ENCODE results near the gene B4GALNT4. TPM values are rescaled to one million over a fixed set of nuclear protein-coding genes. Genes with fewer than 3 reads are reported as not detected.

The B4GALNT4 gene
- total RNA-seq, 1 donor from 2014 or later, result 3.9 TPM

DNA sequence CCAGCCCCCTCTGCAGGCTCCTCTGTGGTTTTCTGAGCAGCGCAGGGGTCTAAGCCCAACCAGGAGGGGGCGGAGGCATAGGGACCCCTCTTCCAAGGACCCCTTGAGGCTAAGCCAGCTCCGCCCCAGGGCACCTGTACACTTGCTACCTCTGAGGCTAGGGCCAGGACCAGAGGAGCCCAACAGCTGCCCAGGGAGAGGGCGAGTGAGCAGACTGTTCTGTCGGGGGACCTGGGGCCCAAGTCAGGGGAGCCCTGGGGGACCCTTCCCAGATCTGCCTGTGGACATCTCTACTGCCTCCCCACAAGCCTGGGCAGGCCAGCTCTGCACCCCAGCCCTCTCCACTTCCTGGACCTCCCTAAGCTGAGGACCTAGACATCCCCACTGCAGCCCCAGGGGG lies 1.8 kb downstream of the B4GALNT4 start:
- peaks cover 38% of the 10 kb centered on the region for H3K27me3 Mint-ChIP-seq
- intact Hi-C loops (cut with micrococcal nuclease), result no loop called here
- H3K36me3 Mint-ChIP-seq (ENCODE audit: low read depth), result peaks cover 3% of the 10 kb centered on the region
- peaks cover 7% of the 10 kb centered on the region for H3K9me3 Mint-ChIP-seq
- no peak overlapping the region for H3K4me3 Mint-ChIP-seq
- no peak overlapping the region for H3K27ac Mint-ChIP-seq
- peaks cover 9% of the 10 kb centered on the region for H3K4me1 Mint-ChIP-seq
- DNase-seq, result no peak

DNA sequence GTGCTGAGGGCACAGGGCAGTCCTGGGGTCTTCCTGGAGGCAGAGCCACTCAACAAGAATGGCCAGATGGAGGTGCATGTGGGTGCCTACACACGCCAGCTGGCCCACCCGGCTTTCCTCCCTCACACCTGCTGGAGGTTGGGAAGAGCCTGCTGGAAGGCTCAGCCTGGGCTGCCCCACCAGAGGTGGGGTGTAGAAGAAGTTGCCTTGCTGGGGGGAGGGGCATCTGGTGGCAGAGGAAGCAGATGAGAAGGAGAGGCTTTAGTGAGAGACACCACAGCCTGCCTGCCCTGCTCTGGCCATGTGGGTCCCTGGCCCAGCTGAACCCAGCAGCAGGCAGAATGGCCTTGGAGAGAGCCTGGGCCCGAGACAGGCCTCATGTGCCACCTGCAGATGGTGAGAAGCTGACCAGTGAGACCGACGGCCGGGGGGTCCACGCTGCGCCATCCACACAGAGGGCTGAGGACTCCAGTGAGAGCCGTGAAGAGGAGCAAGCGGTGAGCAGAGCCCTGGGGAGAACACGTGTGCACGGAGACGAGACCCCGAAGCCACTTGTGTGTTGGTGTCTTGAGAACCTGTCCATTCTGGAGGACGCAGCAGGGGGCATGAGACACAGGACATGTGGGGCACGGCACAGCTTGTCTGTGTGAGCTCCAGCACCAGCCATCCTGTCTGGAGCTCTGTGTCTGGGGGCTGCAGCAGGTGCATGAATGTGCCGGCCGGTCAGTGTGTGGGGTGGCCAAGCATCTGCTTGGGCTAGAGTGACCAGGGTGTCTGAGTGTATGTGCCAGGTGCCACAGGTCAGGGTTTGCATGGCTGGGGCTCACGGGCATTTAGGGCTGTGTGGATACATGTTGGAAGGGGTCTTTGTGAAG lies 2.7 kb downstream of the B4GALNT4 start:
- Mint-ChIP-seq H3K4me3 (no peak overlapping the region), H3K27ac (peak overlapping the region; percentile 20), H3K27me3 (peaks cover 30% of the 10 kb centered on the region), H3K4me1 (peaks cover 9% of the 10 kb centered on the region), H3K9me3 (peaks cover 7% of the 10 kb centered on the region), H3K36me3 (ENCODE audit: low read depth) (peaks cover 3% of the 10 kb centered on the region)
- DNase-seq, result no peak
- intact Hi-C loops (cut with micrococcal nuclease), result no loop called here

DNA sequence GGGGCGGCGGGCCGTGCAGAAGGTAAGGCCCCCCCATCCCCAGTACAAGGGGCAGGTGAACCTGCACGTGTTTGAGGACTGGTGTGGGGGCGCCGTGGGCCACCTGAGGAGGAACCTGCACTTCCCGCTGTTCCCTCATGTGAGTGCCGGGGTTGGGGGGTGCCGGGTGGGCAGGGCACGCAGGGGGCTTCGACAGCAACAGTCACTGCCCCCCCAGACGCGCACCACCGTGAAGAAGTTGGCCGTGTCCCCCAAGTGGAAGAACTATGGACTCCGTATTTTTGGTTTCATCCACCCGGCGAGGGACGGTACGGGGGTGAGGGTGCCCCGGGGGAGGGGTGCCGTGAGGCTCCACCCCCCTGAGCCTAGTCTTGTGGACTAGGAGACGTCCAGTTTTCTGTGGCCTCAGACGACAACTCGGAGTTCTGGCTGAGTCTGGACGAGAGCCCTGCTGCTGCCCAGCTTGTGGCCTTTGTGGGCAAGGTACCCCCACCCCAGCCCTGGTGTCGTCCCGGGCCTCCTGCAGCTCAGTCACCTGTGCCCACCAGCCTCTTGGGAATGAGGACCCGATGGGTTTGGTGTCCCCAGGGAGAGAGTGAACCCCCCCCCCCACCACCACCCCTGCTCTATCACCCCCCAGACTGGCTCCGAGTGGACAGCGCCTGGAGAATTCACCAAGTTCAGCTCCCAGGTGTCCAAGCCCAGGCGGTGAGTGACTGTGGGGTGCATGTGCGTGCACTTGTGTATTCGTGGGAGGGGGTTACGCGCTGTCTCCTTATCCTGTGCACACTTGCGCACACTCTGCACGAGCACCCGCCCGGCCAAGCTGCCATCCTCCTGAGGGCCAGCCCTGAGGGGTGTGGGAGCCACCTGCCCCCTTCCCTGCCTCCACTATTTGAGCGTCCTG lies 3.8 kb downstream of the B4GALNT4 start:
- Mint-ChIP-seq H3K9me3 (peaks cover 7% of the 10 kb centered on the region), H3K4me3 (no peak overlapping the region), H3K36me3 (ENCODE audit: low read depth) (peaks cover 3% of the 10 kb centered on the region), H3K27me3 (peaks cover 19% of the 10 kb centered on the region), H3K27ac (no peak overlapping the region), H3K4me1 (peaks cover 6% of the 10 kb centered on the region)
- intact Hi-C loops (cut with micrococcal nuclease), result no loop called here
- DNase-seq, result no peak

DNA sequence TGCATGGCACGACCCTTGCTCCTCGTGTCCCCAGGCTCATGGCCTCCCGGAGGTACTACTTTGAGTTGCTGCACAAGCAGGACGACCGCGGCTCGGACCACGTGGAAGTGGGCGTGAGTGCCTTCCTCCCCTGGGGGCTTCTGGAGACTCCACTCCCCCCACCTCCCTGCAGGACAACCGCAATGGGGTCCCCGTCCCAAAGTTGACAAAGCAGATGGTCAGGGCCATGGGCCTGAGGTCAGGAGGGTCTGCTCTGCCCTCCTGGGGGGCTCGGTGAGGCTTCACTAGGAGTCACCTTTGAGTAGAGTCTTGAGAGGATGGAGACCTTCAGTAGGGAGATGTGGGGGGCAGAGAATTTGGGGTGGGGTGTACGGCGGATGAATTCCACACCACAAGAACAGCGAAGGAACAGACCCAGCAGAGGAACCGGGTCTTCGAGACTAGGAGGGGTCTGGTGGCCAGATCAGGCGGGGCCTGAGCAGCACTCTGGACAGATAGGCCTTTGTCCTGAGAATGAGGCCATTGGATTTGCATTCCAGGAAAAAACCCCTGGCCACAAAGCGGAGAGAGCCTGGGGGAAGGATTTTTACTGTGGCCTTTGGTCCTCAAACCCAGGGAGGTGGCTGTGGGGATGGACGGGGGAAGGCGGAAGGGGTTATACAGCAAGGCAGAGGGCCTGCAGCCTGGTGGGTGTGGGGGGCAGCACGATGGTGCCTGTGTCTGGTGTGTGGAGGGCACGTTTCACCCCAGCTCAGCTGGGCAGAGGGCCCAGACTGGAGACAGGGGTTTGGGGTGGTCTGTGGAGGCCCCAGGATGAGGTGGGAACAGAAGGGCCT lies 4.6 kb downstream of the B4GALNT4 start:
- H3K4me1 Mint-ChIP-seq, result peaks cover 3% of the 10 kb centered on the region
- H3K27ac Mint-ChIP-seq, result peak overlapping the region; percentile 53
- intact Hi-C loops (cut with micrococcal nuclease), result no loop called here
- H3K4me3 Mint-ChIP-seq, result no peak overlapping the region
- no peak for DNase-seq
- peaks cover 7% of the 10 kb centered on the region for H3K9me3 Mint-ChIP-seq
- peaks cover 2% of the 10 kb centered on the region for H3K36me3 Mint-ChIP-seq (ENCODE audit: low read depth)
- H3K27me3 Mint-ChIP-seq, result peaks cover 13% of the 10 kb centered on the region

DNA sequence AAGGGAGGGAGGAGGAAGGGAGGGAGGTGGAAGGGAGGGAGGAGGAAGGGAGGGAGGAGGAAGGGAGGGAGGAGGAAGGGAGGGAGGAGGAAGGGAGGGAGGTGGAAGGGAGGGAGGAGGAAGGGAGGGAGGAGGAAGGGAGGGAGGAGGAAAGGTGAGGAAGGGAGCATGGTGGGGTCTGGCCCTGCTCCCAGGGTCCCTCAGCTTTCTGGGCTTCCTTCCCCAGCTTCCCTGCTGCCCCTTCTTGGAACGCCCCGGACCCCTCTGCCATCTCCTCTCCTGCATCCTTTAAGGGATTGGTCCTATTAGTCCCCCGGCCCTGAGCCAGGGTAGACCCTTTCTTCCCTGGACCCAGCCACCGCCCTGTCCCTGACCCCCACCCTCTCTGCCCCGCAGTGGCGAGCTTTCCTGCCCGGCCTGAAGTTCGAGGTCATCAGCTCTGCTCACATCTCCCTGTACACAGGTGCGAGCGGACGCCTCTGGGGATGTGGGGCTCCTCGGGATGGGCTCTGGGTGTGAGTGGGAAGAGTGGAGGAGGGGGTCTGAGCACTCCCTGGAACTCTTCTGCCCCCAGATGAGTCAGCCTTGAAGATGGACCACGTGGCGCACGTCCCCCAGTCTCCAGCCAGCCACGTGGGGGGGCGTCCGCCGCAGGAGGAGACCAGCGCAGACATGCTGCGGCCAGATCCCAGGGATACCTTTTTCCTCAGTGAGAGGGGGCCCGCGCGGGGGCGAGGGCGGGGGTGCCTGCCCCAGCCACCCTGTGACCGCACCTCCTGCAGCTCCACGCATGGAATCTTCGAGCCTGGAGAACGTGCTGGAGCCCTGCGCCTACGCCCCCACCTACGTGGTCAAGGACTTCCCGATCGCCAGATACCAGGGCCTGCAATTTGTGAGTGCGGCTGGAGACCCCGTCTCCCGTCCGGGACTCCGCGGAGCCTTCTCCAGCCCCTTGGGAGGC lies 6.0 kb downstream of the B4GALNT4 start:
- intact Hi-C loops (cut with micrococcal nuclease), result no loop called here
- Mint-ChIP-seq H3K27me3 (peaks cover 9% of the 10 kb centered on the region), H3K9me3 (peaks cover 7% of the 10 kb centered on the region), H3K4me1 (peaks cover 3% of the 10 kb centered on the region), H3K27ac (no peak overlapping the region), H3K4me3 (no peak overlapping the region), H3K36me3 (ENCODE audit: low read depth) (peaks cover 2% of the 10 kb centered on the region)
- DNase-seq, result no peak

DNA sequence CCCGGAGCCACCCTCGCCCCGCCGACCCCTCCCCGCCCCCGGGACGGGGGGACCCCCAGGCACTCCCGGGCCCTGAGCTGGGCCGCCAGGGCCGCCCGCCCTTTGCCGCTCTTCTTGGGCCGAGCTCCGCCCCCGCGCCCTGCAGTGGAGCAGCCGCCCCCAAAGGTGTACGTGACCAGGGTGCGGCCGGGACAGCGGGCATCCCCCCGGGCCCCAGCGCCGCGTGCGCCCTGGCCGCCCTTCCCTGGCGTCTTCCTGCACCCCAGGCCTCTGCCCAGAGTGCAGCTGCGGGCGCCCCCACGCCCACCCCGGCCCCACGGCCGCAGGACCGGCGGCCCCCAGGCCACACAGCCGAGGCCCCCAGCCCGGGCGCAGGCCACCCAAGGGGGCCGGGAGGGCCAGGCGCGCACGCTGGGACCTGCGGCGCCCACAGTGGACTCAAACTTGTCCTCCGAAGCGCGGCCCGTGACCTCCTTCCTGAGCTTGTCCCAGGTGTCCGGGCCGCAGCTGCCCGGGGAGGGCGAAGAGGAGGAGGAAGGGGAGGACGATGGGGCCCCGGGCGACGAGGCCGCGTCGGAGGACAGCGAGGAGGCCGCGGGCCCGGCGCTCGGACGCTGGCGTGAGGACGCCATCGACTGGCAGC lies 7.4 kb downstream of the B4GALNT4 start:
- intact Hi-C loops (cut with micrococcal nuclease), result no loop called here
- H3K27me3 Mint-ChIP-seq, result no peaks in the 10 kb centered on the region
- no peak overlapping the region for H3K4me3 Mint-ChIP-seq
- peaks cover 1% of the 10 kb centered on the region for H3K4me1 Mint-ChIP-seq
- no peak for DNase-seq
- H3K27ac Mint-ChIP-seq, result no peak overlapping the region
- peaks cover 7% of the 10 kb centered on the region for H3K9me3 Mint-ChIP-seq
- H3K36me3 Mint-ChIP-seq (ENCODE audit: low read depth), result peaks cover 2% of the 10 kb centered on the region

DNA sequence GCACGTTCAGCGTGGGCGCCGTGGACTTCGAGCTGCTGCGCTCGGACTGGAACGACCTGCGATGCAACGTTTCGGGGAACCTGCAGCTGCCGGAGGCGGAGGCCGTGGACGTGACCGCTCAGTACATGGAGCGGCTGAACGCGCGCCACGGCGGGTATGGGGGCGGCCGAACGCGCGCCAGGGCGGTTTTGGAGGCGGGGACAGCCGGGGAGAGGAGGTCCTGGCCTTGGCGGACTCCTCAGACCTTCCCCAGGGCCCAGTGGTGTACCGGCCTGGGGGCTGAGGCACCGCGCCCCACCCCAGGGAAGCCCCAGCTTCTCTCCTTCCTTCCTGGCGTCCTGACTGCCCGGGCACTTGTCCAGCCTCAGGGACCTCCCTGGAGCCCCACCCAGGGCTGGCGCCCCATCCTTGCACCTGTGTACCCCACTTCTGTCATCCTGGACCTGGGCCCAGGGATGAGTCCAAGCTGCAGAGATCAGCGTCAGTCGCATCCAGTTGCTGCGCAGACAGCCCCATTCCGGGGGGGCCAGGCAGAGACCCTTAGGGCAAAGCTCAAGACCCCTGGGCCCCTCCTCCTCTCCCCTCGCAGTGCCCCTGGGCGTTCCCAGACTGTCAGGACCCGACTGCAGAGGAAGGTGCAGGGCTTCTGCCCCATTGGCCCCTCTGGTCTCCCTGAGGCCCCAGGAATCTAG lies 8.0 kb downstream of the B4GALNT4 start:
- peaks cover 4% of the 10 kb centered on the region for H3K4me1 Mint-ChIP-seq
- peaks cover 7% of the 10 kb centered on the region for H3K9me3 Mint-ChIP-seq
- peaks cover 3% of the 10 kb centered on the region for H3K27me3 Mint-ChIP-seq
- no peaks in the 10 kb centered on the region for H3K36me3 Mint-ChIP-seq (ENCODE audit: low read depth)
- H3K27ac Mint-ChIP-seq, result no peak overlapping the region
- no peak for DNase-seq
- intact Hi-C loops (cut with micrococcal nuclease), result no loop called here
- H3K4me3 Mint-ChIP-seq, result no peak overlapping the region

DNA sequence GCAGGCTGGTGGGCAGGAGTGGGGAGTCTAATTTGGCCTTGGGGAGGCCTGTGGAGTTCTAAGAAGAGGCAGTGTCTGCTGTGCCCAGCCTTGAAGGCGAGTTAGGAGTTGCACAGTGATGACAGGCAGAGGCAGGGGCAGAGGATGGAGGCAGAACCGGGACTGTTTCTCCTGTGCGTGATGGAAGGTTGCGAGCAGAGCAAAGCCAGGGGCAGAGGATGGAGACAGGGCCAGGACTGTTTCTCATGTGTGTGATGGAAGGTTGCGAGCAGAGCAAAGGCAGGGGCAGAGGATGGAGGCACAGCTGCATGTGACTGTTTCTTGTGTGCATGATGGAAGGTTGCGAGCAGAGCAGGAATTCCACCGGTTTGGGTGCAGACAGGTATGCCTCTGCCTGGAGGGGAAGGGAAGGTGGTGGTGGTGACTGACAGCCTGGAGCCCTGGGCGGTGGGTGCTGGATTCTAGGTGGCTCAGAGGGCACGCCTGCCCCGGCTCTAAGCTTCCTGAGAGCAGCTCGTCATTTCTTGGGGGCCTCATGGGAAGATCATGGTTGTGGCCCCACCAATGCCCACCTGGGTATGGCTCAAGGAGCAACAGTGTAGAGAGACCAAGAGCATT lies 8.7 kb downstream of the B4GALNT4 start:
- H3K27ac Mint-ChIP-seq, result no peak overlapping the region
- H3K36me3 Mint-ChIP-seq (ENCODE audit: low read depth), result no peaks in the 10 kb centered on the region
- H3K9me3 Mint-ChIP-seq, result peaks cover 7% of the 10 kb centered on the region
- intact Hi-C loops (cut with micrococcal nuclease), result no loop called here
- H3K4me3 Mint-ChIP-seq, result no peak overlapping the region
- no peak for DNase-seq
- peaks cover 3% of the 10 kb centered on the region for H3K27me3 Mint-ChIP-seq
- peaks cover 4% of the 10 kb centered on the region for H3K4me1 Mint-ChIP-seq

DNA sequence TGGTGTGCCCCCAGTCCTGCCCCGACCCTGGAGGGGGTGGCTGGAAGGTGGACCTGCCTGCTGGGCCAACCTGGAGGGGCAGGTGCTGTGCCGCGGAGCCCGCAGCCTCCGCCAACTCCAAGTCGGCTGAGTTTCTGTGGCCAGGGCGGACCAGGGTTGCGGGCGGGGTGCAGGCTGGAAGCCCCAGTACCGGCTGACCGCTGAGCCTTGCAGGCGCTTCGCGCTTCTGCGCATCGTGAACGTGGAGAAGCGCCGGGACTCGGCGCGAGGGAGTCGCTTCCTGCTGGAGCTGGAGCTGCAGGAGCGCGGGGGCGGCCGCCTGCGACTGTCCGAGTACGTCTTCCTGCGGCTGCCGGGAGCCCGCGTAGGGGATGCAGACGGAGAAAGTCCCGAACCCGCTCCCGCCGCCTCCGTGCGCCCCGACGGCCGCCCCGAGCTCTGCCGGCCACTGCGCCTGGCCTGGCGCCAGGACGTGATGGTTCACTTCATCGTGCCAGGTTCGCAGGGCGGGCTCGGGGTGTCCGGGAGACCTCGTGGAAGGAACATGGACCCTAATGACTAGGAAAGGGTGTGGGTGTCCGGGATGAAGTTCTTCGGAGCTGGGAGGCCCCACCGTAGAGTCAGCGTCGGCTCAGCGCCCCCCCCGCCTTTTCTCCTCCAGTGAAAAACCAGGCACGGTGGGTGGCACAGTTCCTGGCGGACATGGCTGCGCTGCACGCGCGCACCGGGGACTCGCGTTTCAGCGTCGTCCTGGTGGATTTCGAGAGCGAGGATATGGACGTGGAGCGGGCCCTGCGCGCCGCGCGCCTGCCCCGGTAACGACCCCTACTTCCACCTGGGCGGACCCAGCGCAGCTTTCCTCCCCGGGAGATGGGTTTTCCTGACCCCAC lies 10.2 kb downstream of the B4GALNT4 start:
- Mint-ChIP-seq H3K27me3 (peaks cover 5% of the 10 kb centered on the region), H3K36me3 (ENCODE audit: low read depth) (no peaks in the 10 kb centered on the region), H3K4me3 (no peak overlapping the region), H3K27ac (no peak overlapping the region), H3K9me3 (no peaks in the 10 kb centered on the region), H3K4me1 (peaks cover 2% of the 10 kb centered on the region)
- intact Hi-C loops (cut with micrococcal nuclease), result no loop called here
- no peak for DNase-seq

DNA sequence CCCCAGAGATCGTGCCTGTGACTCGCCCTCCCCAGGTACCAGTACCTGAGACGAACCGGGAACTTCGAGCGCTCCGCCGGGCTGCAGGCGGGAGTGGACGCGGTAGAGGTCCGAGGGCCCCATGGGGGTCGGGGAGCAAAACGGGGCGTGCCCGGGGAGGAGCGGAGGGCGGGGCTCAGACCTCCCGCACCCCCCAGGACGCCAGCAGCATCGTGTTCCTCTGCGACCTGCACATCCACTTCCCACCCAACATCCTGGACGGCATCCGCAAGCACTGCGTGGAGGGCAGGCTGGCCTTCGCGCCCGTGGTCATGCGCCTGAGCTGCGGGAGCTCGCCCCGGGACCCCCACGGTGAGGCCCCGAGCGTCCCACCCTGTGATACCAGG lies 10.8 kb downstream of the B4GALNT4 start:
- no peak for DNase-seq
- intact Hi-C loops (cut with micrococcal nuclease), result no loop called here
- Mint-ChIP-seq H3K9me3 (no peaks in the 10 kb centered on the region), H3K36me3 (ENCODE audit: low read depth) (no peaks in the 10 kb centered on the region), H3K27me3 (peaks cover 5% of the 10 kb centered on the region), H3K4me1 (peaks cover 2% of the 10 kb centered on the region), H3K4me3 (no peak overlapping the region), H3K27ac (no peak overlapping the region)

DNA sequence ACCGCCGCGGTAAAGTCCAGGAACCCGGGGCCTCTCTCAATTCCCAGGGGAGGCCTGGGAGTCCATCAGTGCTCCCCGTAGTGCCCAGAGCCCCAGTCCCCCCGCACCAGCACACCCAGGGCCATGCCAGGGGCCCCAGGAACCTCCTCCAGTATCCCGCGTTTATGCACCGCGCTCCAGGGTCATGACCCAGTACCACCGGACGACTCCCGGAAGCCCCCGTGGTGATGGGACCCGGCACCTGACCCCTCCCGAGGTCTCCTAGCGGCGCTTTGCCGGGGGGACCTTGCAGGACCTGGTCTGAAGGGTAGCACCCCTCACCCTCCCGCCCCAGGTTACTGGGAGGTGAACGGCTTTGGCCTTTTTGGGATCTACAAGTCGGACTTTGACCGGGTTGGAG lies 11.2 kb downstream of the B4GALNT4 start:
- no peaks in the 10 kb centered on the region for H3K9me3 Mint-ChIP-seq
- no peaks in the 10 kb centered on the region for H3K36me3 Mint-ChIP-seq (ENCODE audit: low read depth)
- DNase-seq, result no peak
- peaks cover 2% of the 10 kb centered on the region for H3K4me1 Mint-ChIP-seq
- H3K4me3 Mint-ChIP-seq, result no peak overlapping the region
- H3K27me3 Mint-ChIP-seq, result peaks cover 5% of the 10 kb centered on the region
- intact Hi-C loops (cut with micrococcal nuclease), result no loop called here
- H3K27ac Mint-ChIP-seq, result no peak overlapping the region
